ENCODE data around the gene GCNT4.

The GCNT4 gene

GRCh38 chr5:75010838-75011237 lies 41.5 kb downstream of the GCNT4 start:
- FAIRE-seq, result no peak

DNA sequence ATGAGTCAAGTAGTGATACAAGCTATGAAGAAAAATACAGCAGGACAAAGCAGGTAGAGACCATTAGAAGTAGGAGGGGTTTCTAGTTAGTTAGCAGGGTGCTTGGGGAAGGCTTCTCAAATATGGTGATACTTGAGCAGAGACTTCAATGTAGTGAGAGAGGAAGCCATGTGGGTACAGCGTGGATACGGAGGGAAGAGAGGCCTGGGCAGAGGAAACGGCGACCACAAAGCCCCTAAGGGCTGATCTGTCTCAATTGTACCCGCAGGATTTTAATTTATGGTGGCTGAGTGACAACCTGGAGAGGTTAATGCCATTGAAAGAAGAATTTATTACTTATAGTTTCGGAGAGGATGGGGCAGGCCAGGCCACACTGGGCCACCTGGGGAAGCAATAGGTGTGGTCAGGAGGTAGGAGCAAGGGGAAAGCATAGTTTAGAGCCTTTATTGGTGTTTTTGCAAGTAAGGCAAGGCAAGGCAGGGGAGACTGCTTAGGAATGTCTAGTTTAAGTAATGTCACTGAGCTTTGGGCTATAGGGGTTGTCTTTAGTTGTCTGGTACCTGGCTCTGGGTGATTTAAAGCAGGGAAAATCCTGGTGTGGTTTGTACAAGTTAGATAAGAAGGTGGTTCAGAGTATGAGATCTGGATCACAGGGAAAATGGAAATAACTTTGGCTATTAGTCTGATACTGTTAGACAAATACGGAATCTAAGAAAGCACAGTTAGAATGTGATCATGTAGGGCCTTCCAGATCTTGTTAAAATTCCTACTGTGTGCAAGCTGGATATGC lies 42.6 kb downstream of the GCNT4 start:
- peak; percentile 99 for FAIRE-seq

GRCh38 chr5:75006865-75007822 lies 45.2 kb downstream of the GCNT4 start:
- peak; percentile 100 for FAIRE-seq

DNA sequence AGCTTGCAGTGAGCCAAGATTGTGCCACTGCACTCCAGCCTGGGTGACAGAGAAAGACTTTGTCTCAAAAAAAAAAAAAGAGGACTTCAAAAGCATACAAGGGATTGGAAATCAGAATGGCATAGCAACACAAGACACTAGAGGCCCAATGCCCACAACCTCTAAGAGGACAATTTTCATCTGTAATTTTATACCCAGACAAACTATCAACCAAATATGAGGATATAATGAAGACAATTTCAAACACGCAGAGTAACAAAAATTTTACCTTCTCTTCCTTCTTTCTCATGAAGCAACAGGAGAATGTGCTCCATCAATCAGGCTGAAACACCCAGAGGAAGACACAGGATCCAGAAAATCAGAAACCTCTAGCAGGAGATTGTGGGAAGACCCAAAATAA lies 46.8 kb downstream of the GCNT4 start:
- no peak for FAIRE-seq

All from G401.6 (cell line).